ENCODE results near the gene ARHGAP36.

Gene ARHGAP36, protein sequence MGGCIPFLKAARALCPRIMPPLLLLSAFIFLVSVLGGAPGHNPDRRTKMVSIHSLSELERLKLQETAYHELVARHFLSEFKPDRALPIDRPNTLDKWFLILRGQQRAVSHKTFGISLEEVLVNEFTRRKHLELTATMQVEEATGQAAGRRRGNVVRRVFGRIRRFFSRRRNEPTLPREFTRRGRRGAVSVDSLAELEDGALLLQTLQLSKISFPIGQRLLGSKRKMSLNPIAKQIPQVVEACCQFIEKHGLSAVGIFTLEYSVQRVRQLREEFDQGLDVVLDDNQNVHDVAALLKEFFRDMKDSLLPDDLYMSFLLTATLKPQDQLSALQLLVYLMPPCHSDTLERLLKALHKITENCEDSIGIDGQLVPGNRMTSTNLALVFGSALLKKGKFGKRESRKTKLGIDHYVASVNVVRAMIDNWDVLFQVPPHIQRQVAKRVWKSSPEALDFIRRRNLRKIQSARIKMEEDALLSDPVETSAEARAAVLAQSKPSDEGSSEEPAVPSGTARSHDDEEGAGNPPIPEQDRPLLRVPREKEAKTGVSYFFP

DNA sequence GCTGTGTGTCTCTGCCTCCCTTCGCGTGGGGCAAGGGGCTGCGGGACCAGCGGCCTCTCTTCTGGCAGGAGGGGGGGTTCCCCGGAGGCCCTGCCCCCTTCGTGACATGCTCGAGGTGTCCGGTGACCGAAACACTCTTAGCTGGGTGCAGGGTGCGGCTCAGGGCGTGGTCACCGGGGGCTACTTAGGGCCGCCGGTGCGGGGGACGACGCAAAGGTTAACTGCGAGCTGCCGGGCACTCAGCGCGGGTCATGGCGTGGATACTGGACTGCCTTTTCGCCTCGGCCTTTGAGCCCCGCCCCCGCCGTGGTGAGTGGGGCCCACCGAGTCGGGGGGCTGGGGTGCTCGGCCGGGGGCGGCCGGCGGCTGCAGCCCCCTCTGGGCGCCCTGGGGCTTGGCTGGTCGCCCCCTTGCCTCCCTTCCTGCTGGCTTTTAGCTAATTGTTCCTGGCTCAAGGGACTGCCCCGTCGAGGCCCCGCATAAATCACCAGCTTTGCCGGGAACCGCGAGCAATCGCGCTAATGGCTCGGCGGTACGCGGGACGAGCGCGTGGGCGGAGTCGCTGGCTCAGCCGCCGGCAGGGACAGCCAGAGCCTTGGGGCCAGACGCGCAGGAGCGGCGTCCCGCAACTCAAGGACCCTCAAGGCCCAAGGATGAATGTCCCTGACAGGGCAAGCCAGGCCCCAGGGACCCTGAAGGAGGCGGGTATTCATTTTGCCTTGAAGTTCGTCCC is at the start of gene ARHGAP36:
Gene ARHGAP36, plus strand, starts transcription at position 211 of the 733 bp plus-strand sequence. CDS start 23,320 bp downstream, outside the sequence.
- DNase-seq, result no peak

DNA sequence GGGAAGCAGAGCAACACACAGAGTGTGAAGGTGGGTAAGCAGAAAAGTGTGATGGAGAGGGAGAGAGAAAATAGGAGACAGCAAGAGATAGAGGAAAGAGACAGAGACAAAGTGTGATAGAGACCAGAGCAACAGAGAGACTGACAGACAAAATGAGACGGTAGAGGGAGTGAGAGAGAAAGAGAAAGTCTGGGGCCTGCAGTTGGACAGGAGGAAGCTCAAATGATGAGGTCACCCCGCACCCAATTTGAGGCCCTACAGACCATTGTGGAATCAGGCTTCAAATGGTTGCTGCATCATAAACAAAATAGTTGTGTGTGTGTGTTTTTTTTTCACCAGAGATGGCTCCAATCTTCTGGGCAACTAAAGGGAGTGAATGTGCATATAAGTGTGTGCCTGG is 48.0 kb upstream of the ARHGAP36 start:
- no peak for DNase-seq

DNA sequence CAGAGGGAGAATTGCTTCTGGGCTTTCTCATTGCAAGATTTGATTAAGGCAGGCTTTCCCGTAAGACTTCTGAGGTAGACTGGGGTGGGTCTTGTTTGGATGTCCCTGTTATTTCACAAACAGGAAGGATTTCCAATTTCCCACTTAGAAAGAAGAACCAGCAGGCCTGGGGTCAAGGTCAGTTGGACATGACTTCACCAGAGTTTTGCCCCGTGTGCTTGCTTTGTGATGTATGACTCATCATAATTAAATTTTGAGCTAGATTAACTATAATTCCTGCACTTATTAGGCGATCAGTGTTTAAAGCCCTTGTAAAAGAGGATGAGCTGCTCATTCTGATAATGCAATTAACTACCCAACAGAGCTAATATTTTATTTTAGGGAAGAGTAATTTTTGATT is 32.8 kb upstream of the ARHGAP36 start:
- no peak for DNase-seq

DNA sequence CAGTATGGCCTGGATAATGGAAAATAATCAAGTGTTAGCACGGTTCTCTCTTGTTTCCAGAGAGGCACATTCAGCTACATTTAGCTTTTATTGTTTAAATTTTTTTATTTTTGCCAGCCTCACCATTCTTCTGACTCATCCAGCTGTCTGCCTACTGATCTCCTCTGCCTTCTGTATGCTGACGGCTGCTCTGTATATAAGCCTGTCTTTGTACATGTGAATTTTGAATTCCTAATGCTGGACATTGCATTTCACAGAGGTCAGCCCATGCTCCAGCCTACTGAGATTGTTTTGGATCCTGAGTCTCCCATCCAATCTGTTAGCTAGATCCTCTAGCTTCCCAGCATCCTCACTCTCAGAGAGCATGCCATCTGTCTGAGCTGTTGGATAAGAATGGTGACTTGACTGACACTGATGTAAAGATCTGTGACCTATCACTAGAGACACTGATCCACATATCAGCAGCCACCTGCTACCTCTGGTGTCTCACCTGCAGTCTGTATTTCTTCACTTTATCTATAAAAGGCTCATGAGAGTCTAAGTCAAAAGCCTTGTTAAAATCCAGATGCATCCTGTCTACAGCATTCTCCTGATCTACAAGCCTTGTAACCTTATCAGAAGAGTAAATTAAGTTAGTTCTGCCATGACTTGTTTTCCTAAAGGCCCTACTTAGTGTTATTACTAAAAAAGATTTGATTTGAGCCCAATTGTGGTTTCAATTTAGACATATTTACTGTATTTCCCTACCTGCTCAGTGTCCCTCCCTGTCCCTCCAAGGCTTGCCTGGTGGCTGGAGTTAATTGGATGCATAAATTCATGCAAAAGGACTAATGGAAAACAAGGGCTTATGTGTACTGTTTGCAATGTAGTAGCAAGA is 25.6 kb upstream of the ARHGAP36 start:
- no peak for DNase-seq

DNA sequence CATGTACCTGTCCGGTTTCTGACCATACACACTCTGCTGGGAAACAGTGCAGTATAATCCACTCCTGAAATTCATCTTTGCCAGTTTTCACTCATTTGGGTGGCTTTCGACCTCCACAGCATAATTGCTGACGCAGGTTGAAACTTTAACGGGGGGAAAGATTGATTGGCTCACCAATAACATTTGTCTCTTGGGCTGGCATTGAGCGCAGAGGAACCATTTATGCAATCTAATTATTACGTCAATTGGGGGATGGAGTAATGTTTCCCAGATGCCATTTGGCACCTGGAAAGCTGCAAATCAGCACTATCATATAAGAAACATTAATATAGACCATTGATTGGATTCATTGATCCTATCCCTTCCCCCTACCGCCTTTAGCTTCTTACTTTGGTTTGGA is 24.1 kb upstream of the ARHGAP36 start:
- no peak for DNase-seq

DNA sequence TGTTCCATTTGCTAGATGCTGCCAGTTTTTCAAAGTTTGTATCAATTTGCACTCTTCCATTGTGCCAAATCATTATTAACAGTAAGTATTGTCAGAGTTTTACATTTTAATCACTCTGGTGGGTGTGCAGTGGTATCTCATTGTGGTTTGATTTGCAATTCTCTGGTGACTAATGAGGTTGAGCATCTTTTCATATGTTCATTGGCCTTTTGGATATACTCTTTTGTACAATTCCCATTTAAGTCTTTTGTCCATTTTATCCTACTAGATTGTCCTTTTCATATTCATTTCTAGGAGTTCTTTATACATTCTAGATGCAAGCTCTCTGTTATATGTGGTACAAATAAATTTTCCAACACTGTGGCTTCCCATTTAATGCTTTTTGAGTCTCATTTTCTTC is 17.4 kb upstream of the ARHGAP36 start:
- DNase-seq, result no peak

DNA sequence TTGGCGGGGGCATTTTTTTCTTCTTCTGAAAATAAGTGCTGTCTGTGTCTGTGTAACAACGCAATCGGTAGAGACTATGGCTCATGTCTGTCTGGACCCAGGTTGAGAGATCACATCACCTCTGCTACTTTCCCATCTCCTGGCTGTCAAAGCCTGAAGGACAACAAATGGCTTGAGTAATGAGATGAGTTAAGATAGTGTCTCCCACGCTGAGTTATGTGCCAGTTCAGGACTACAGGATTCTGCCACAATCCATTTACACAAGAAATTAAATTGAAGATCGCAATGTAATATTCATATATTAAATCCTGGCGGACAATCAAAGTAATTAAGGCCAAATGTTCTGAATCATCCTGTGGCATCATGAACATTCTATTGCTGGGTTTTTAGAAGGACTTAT is 16.5 kb upstream of the ARHGAP36 start:
- DNase-seq, result no peak

DNA sequence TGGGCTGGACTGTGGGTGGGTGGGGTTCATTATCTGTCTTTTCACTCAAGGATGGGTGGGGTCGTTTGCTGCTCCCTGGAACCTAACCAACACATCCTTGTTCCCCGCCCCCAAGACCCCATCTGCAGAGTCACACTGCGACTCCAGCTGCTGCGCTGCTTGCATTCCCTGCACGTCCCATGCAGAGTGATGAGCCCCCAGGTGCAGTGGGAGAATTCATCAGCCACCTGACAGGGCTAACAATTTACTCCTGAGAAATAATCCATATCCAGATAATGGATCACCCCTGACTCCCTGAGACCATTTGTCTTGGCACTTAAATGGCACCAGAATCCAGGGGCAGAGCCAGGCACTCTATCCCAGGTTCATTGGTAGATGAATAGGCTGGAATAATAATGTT is 12.4 kb upstream of the ARHGAP36 start:
- no peak for DNase-seq

DNA sequence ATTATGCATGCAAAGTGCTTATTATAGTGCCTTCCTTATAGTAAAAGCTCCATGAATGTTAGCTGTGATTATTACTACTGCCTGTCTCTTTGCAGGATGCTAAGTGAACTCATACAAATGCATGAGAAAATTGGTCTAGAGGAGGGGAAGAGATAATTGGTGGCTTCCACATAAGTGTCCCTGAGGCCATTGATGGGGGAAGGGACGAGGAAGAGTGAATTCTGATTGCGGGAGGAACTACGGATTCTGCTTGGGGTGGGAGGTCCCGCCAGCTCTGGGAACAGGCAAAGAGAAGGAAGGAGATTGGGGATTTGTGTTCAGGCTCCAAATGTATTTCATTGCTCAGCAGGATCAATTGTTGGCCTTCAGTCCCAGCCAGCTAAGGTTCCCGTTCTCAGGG is 11.6 kb upstream of the ARHGAP36 start:
- no peak for DNase-seq

DNA sequence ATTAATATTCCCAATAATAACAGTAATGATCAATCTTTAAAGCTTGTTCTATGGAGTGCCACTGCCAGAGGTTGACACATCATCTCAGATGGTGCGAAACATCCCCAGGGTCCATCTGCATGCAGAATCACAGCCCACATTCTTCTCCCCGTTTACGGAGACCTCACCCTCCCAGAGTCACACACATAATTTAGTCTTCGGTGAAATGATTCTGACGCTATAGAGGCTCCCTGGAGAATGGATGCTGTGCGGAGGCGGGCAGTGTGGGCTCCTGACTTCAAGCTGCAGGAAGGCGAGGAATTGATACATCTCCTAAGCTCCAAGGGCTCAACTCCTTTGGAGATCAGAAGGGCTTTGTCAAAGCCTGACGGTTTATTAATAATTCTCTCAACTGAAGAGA is 11.0 kb upstream of the ARHGAP36 start:
- DNase-seq, result no peak

DNA sequence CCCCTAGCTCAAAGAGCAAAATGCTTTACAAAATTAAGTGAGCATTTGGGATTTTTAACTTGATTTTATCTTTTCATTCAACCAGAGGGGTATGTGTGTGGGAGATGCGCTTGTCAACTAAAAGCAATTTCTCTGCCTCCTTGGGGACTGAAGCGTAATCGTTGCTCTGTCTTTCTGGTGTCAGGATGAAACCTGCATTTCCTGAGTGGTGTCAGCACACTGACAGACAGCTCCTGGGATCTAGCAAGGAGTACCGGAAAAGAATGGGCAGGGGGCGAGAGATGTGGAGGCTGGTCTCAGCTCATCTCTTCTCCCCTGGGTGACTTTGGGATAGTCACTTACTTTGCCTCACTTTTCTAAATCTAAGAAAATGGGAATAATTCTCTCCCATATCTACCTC is 5.1 kb upstream of the ARHGAP36 start:
- DNase-seq, result no peak

DNA sequence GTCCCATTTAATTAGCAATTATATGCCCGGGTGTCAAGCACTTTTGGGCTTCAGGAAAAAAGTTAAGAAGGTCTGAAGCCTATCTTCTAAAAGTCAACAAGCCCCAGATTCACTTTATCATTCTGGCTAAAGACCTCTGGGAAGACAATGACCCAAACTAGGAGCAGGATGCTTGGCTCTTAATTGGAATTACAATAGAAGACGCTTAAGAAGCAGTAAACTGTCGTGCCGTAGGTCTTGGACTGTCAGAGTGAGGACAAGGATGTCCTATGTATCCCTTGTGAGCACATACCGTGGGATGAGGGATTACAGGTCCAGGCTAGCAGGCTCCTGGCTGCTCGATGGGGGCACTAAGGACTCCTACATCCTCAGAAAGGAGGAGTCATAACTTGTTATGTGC is 3.2 kb upstream of the ARHGAP36 start:
- no peak for DNase-seq

DNA sequence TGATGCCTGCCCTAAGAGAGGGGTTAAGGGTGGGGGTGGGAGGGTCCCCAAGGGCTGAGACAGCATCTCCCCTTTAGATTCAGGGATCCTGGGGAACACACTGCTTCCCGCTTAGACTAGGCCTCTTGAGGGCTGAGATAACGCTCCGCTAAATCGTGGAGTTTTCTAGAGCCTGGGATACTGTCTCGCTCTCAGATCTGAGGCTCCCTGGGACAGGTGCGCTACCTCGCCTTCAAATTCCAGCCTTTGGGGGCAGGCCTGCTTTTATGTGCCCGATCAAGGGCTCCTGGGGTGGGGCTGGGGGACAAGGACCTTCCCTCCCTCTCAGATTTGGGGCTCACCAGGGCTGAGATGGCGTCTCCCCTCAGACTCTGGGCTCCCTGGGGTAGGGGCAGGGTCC is 440 bp upstream of the ARHGAP36 start:
- no peak for DNase-seq

DNA sequence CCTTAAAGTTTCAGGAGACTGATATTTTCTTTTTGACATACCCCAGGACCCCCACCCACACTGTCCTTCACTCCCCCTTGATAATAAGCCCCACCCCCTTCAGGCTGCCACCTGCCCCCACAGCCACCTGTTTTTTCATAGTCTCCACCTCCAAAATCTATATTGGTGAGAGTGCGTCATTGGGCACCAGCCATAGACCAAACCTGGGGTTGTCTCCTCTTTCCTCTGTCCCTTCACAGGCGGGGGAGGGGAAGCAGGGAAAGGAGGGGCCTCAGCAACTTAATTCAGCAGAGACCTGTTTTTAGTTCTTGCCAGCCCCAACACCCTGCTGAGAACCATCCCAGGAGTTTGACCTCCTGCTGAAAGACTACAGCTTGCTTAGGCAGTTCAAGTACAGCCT is 1.1 kb downstream of the ARHGAP36 start:
- DNase-seq, result no peak

DNA sequence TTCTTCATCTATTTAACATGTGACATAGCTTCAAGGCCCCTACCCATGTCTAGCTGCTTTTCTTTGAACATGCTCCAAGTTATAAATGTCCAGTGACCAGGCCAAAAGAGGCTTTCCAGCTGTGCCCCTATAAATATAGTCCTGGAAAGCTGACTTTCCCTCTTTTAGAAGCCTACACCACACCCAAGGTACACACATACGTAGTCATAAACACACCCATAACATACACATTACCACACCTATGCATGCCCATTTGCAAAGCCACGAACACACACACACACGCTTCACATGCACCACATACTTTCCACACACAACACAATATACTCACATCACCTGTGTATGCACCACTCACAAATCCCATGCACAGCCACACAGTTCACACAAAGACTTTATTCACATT is 2.0 kb downstream of the ARHGAP36 start:
- DNase-seq, result no peak

DNA sequence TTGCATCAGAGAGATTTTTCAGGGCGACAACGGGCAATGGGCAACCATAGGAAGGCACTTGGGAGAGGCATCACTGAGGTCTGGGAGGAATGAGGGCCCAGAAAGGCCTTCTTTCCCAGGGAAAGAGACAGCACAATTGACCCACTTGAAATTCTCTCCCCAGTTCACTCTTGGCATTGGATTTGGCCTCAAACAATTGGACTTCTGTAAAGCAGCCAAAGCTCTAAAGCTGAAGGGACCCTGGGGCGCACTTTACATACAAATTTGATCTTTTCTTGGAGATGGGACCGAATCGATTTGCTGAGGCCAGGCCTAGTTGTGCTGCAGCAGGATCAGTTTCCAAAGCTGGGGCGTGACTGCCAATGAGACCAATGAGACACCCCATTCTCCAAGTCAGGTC is 3.2 kb downstream of the ARHGAP36 start:
- DNase-seq, result no peak

DNA sequence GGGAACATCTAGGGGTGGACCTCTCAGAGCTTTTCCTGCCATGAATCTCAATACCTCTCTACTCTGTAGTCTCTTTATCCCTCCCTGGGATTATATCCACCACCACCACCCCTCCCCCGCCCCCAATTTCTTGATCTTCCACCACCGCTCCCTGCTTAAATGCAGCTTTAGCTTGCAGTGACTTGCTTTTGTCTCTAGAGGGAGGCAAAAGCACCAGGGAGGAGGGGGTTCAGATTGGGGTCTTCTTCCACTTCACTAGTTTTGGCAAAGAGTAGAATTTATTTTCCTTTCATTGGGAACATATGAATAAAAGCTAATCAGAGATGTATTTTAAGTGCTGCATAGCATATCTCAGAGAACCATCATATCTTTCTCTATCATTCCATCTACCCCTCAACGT is 5.5 kb downstream of the ARHGAP36 start:
- no peak for DNase-seq

DNA sequence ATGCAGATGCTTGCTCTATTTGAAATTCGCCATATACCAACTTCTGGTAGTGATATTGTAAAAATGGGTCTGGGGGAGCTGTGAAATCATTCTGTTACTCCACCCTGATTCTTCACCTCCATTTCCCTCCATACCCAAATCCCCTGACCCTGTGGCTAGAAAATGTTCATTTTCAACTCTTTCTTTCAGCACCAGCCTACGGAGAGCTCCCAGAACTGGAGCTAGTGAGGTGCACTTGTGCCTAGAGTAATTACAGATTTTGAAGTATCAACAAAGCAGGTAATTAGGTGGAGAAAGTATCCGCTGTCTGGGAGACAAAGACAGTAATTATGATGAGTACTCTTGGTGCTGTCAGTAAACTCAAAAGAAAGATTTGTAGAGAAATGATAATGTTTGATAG is 8.1 kb downstream of the ARHGAP36 start:
- DNase-seq, result no peak

DNA sequence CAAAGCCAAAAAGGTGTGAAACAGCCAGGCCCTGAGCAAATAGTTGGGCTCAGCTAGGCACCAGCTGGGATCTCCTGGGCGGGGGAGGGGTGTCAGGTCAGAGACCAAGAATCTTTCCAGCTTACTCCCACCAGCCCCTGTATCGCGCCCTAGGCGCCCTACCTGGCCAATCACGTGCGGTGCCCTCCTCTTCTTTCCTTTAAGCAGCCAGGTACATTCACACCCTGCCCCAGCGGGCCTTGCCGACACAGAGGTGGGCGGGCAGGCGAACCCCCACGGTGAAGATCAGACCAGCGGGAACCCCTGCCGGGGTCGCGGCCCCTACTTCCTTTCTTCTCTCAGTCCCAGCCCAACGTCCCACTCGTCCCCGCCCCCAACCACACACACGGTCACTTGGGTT is 9.1 kb downstream of the ARHGAP36 start:
- no peak for DNase-seq

DNA sequence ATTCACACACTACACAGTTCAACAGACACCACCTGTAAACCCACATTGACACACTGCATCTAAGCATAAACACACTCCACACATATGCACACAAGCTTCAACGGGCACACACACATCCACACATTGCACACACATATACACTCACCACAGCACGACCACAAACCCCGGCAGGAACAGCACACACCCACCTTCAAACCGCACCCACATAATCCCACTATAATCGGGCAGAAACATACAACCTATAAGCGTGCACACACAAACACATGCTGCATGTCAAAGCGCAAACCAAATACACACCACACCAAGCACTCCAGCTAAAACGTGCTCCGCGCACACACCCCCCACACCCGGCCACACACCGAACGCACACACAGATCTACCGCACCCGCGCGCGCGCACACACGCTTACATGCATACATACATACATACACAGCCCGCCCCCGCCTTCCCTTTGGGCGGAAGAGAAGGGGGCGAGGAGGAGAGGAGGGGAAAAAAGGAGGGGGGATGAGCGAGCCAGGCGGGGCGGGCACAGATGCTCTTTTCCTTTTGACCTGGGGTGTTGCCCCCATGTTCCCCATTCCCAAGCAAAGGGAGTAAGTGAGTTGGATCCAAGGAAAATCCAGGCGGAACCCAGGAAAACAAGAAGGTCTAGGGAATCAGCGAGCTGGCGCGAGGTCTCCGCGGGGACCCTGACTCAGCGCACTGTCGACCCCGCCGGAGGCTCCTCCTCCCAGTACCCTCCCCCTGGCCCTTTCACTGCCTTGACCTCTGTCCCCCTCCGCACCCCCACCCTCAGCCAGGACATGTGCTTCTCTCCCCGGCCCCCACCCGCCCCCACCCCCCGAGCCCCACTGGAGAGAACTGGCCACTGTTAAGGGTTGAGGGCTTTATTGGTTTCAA is 9.9 kb downstream of the ARHGAP36 start:
- no peak for DNase-seq

DNA sequence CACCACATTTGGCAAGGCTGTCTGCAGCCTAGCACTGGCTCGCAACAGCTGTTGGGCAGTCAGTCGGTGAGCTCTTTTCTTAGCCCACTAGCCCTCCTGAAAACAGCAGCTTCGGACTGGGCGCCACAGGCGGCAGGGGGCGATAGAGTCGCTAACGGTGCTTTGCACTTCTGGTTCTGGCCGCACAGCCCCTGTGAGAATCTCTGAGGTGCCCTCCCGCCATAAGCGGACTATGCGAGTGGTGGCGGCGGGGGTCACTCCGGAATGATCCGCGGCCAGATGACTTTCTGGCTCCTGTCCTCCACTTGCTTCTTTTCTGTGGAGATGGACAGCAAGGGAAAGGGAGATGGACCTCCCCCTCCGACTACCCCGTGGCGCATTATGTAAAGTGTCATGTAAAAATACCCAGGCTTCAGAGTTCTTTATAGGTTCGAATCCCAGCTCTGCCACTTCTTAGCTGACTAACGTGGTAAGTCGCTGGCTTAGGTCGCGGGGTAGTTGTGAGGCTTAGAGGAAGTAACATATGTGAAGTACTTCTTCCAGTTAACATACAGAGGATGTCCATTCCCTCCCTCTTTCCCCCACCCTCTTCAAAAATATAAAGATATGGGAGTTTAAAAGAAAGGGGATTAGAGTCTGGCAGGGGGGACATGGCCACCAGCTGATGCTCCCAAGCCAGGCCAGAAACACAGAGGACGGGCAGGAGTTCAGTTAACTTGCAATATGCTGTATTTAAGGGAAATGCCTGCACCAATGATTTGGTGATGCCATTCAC is 11.0 kb downstream of the ARHGAP36 start:
- no peak for DNase-seq
